ENCODE results near the gene SDK2. TPM values are rescaled to one million over a fixed set of nuclear protein-coding genes. Genes with fewer than 3 reads are reported as not detected.
A peak's percentile ranks its signal among the peaks of the same experiment; 100 is the strongest.

SDK2 gene
- total and polyA plus RNA-seq, 2 experiments from 2014 or later = 0.59 to 1.2 TPM

- DNase-seq (ENCODE audit: low spot score) = no peak
- Histone ChIP-seq H3K79me2 (no peaks in the 10 kb centered on the region), H3K4me1 (ENCODE audit: insufficient read depth) (no peaks in the 10 kb centered on the region), H2AFZ (no peak overlapping the region), H3K27me3 (peaks cover 20% of the 10 kb centered on the region), H3K9me3 (ENCODE audit: low read depth) (peaks cover 5% of the 10 kb centered on the region), H3K4me3 (no peak overlapping the region), H3K36me3 (replicated peaks; ENCODE audit: insufficient read depth, low read depth) (no peaks in the 10 kb centered on the region), H3K4me2 (no peak overlapping the region), H4K20me1 (ENCODE audit: insufficient read depth, poor library complexity, severe bottlenecking) (no peaks in the 10 kb centered on the region), H3K9me2 (replicated peaks; ENCODE audit: insufficient read depth) (no peaks in the 10 kb centered on the region), H3K27ac (no peak overlapping the region)
- WGBS (ENCODE audit: low lambda C conversion rate, missing lambda C conversion rate) = 50% methylated on average over 3 of the region's 3 CpGs
- no peak for TF ChIP-seq EZH2 (IDR thresholded peaks at IDR 0.05; ENCODE audit: borderline replicate concordance)
These were observed 8.7 kb upstream of the SDK2 start for GRCh38 chr17:73652886-73653480.

- Histone ChIP-seq H3K4me1 (ENCODE audit: insufficient read depth) (no peaks in the 10 kb centered on the region), H3K9me3 (ENCODE audit: low read depth) (peaks cover 5% of the 10 kb centered on the region), H3K27me3 (peaks cover 42% of the 10 kb centered on the region), H2AFZ (no peak overlapping the region), H3K27ac (no peak overlapping the region), H3K4me2 (no peak overlapping the region), H4K20me1 (ENCODE audit: insufficient read depth, poor library complexity, severe bottlenecking) (no peaks in the 10 kb centered on the region), H3K9me2 (replicated peaks; ENCODE audit: insufficient read depth) (no peaks in the 10 kb centered on the region), H3K79me2 (no peaks in the 10 kb centered on the region), H3K4me3 (no peak overlapping the region), H3K36me3 (replicated peaks; ENCODE audit: insufficient read depth, low read depth) (no peaks in the 10 kb centered on the region)
- WGBS (ENCODE audit: low lambda C conversion rate, missing lambda C conversion rate) = 67% methylated on average over 11 of the region's 11 CpGs
- DNase-seq (ENCODE audit: low spot score) = no peak
- TF ChIP-seq CTCF (IDR thresholded peaks at IDR 0.05; ENCODE audit: poor library complexity) (no peak), EZH2phosphoT487 (IDR thresholded peaks at IDR 0.05; ENCODE audit: low read depth, severe bottlenecking, unreplicated experiment) (no peak), EZH2 (IDR thresholded peaks at IDR 0.05; ENCODE audit: borderline replicate concordance) (no peak)
These were observed 6.5 kb upstream of the SDK2 start for GRCh38 chr17:73650617-73651200.

- H4K20me1 ChIP-seq (ENCODE audit: insufficient read depth, poor library complexity, severe bottlenecking) = no peaks in the 10 kb centered on the region
- no peak overlapping the region for H2AFZ ChIP-seq
- 44% methylated on average over 2 of the region's 2 CpGs for WGBS (ENCODE audit: low lambda C conversion rate, missing lambda C conversion rate)
- H3K9me2 ChIP-seq (replicated peaks; ENCODE audit: insufficient read depth) = no peaks in the 10 kb centered on the region
- H3K36me3 ChIP-seq (replicated peaks; ENCODE audit: insufficient read depth, low read depth) = no peaks in the 10 kb centered on the region
- H3K4me2 ChIP-seq = no peak overlapping the region
- no peaks in the 10 kb centered on the region for H3K79me2 ChIP-seq
- no peak overlapping the region for H3K27ac ChIP-seq
- H3K4me1 ChIP-seq (ENCODE audit: insufficient read depth) = no peaks in the 10 kb centered on the region
- no peak overlapping the region for H3K4me3 ChIP-seq
- H3K27me3 ChIP-seq = peaks cover 46% of the 10 kb centered on the region
- peak; percentile 58 for DNase-seq (ENCODE audit: low spot score)
- TF ChIP-seq EZH2 (IDR thresholded peaks at IDR 0.05; ENCODE audit: borderline replicate concordance) (no peak), EZH2phosphoT487 (IDR thresholded peaks at IDR 0.05; ENCODE audit: low read depth, severe bottlenecking, unreplicated experiment) (no peak), CTCF (IDR thresholded peaks at IDR 0.05; ENCODE audit: poor library complexity) (peak; percentile 55)
- peaks cover 5% of the 10 kb centered on the region for H3K9me3 ChIP-seq (ENCODE audit: low read depth)
These were observed 5.9 kb upstream of the SDK2 start for GRCh38 chr17:73650140-73650539.

GRCh38 chr17:73648974-73649373, 4.7 kb upstream of the SDK2 start:
- no peak for TF ChIP-seq EZH2 (IDR thresholded peaks at IDR 0.05; ENCODE audit: borderline replicate concordance)
- no peak overlapping the region for H3K4me2 ChIP-seq
- H3K4me1 ChIP-seq (ENCODE audit: insufficient read depth) = peaks cover 3% of the 10 kb centered on the region
- no peak overlapping the region for H2AFZ ChIP-seq
- H3K9me2 ChIP-seq (replicated peaks; ENCODE audit: insufficient read depth) = no peaks in the 10 kb centered on the region
- no peaks in the 10 kb centered on the region for H3K36me3 ChIP-seq (replicated peaks; ENCODE audit: insufficient read depth, low read depth)
- peaks cover 51% of the 10 kb centered on the region for H3K27me3 ChIP-seq
- no peaks in the 10 kb centered on the region for H3K79me2 ChIP-seq
- H4K20me1 ChIP-seq (ENCODE audit: insufficient read depth, poor library complexity, severe bottlenecking) = no peaks in the 10 kb centered on the region
- no peak for DNase-seq (ENCODE audit: low spot score)
- peaks cover under 1% of the 10 kb centered on the region for H3K9me3 ChIP-seq (ENCODE audit: low read depth)
- WGBS (ENCODE audit: low lambda C conversion rate, missing lambda C conversion rate) = 86% methylated on average over 3 of the region's 3 CpGs
- no peak overlapping the region for H3K27ac ChIP-seq
- H3K4me3 ChIP-seq = no peak overlapping the region

All from hepatocyte (in vitro differentiated cells).